ENCODE data around the gene PCOLCE2. TPM values are rescaled to one million over a fixed set of nuclear protein-coding genes. Genes with fewer than 3 reads are reported as not detected.

The PCOLCE2 gene
- total and polyA plus RNA-seq, 2 of the 8 experiments (the other 6 are each of a cell fraction or from before 2014, with no cell fraction given): 11.1 to 12.6 TPM

GRCh38 chr3:142857056-142857455 is 31.8 kb downstream of the PCOLCE2 start:
- no peak overlapping the region for H3K4me2 ChIP-seq (ENCODE audit: insufficient read depth in 1 of 2, low read depth in 2 of 2, low read length in 2 of 2)
- H2BK120ac ChIP-seq (replicated peaks; ENCODE audit: low read depth, low read length): no peak overlapping the region
- no peak overlapping the region for H2AK5ac ChIP-seq (ENCODE audit: low read depth, low read length)
- H3K36me3 ChIP-seq (ENCODE audit: control insufficient read depth in 2 of 4, insufficient read depth in 4 of 4, low read length in 3 of 4): no peaks in the 10 kb centered on the region
- H3K79me1 ChIP-seq (ENCODE audit: low read depth, low read length): no peaks in the 10 kb centered on the region
- H4K91ac ChIP-seq (replicated peaks; ENCODE audit: insufficient read length, low read length): no peak overlapping the region
- H2BK20ac ChIP-seq (ENCODE audit: low read length): no peak overlapping the region
- no peak overlapping the region for H3K56ac ChIP-seq (replicated peaks; ENCODE audit: insufficient read length, low read depth, low read length)
- DNase-seq (ENCODE audit: low read depth in 1 of 2, low spot score in 2 of 2) (no peak), FAIRE-seq (peak; percentile 90)
- no peaks in the 10 kb centered on the region for H3K79me2 ChIP-seq (ENCODE audit: control insufficient read depth in 1 of 2, insufficient read depth in 2 of 2, low read length in 2 of 2)
- H2BK15ac ChIP-seq (ENCODE audit: low read length): no peak overlapping the region
- no peak overlapping the region for H2BK5ac ChIP-seq (ENCODE audit: low read depth, low read length)
- no peaks in the 10 kb centered on the region for H3K9me3 ChIP-seq (ENCODE audit: insufficient read depth in 2 of 2, low read depth in 1 of 2, low read length in 1 of 2)
- no peak overlapping the region for H4K5ac ChIP-seq (ENCODE audit: insufficient read length, low read depth, low read length)
- no peak overlapping the region for H3K4ac ChIP-seq (replicated peaks; ENCODE audit: insufficient read length, low read depth, low read length)
- H4K8ac ChIP-seq (ENCODE audit: extremely low read depth, insufficient read depth, low read length): no peak overlapping the region
- H3K27ac ChIP-seq (ENCODE audit: low read depth, low read length): no peak overlapping the region
- H2BK12ac ChIP-seq (ENCODE audit: low read depth, low read length): no peak overlapping the region
- ChIA-PET POLR2A (ENCODE audit: partially characterized antibody) (interaction anchor here (1.0 to 1.6 kb wide), 4 partner anchors 9 to 31 kb away, joined by 3 to 6 read pairs (median 4); no protein-coding TSS in a partner anchor), CTCF (ENCODE audit: partially characterized antibody) (interaction anchor here (0.5 to 6.9 kb wide), 22 partner anchors 10 to 137 kb away, joined by 3 to 56 read pairs (median 4); no protein-coding TSS in a partner anchor)
- no peak overlapping the region for H3K18ac ChIP-seq (ENCODE audit: extremely low read depth, low read length)
- no peak overlapping the region for H2AFZ ChIP-seq (ENCODE audit: low read length)
- no peak overlapping the region for H3K23ac ChIP-seq (ENCODE audit: insufficient read length)
- H4K20me1 ChIP-seq (replicated peaks in 1 of 2; ENCODE audit: control insufficient read depth in 1 of 2, insufficient read depth in 2 of 2, low read length in 2 of 2): no peaks in the 10 kb centered on the region
- TF ChIP-seq CHD1 (IDR thresholded peaks at IDR 0.05; ENCODE audit: low read depth, low read length) (no peak), RAD21 (IDR thresholded peaks at IDR 0.05 in 1 of 2, conservative IDR thresholded peaks at IDR 0.05 in 1 of 2; ENCODE audit: low read depth in 2 of 2, low read length in 2 of 2) (peak; percentile 44 to 57), CTCF (IDR thresholded peaks at IDR 0.05; ENCODE audit: control extremely low read depth in 1 of 3, insufficient read depth in 1 of 3, low read depth in 1 of 3, low read length in 3 of 3) (peak; percentile 74 to 97 (median 84)), FOSL1 (IDR thresholded peaks at IDR 0.05; ENCODE audit: insufficient read depth, low read depth, low read length) (no peak)
- H3K14ac ChIP-seq (ENCODE audit: insufficient read length): no peak overlapping the region
- 72% methylated on average over 6 of the region's 6 CpGs; no CpG with 5 or more reads in 1 of the 2 experiments for WGBS, 2 experiments (ENCODE audit: extremely low coverage in 1 of 2, insufficient coverage in 1 of 2, insufficient read length in 1 of 2, insufficient replicate concordance in 2 of 2, low coverage in 1 of 2, low lambda C conversion rate in 2 of 2, missing lambda C conversion rate in 1 of 2)
- peaks cover 8 to 27% (median 20%) of the 10 kb centered on the region in 4 experiments for H3K4me1 ChIP-seq (replicated peaks in 1 of 4; ENCODE audit: control insufficient read depth in 3 of 4, insufficient read depth in 4 of 4, low read length in 3 of 4)
- no peaks in the 10 kb centered on the region for H3K23me2 ChIP-seq (ENCODE audit: low read depth, low read length)
- H3K27me3 ChIP-seq (replicated peaks in 1 of 4; ENCODE audit: control insufficient read depth in 3 of 4, extremely low read depth in 1 of 4, insufficient read depth in 3 of 4, low read length in 3 of 4): no peaks in the 10 kb centered on the region
- peak overlapping the region in 1 of 4 experiments; percentile 37; a peak in 1 of 7 replicates for H3K9ac ChIP-seq (replicated peaks in 1 of 4; ENCODE audit: extremely low read depth in 1 of 4, low read depth in 3 of 4, low read length in 3 of 4)
- H3K4me3 ChIP-seq (ENCODE audit: extremely low read depth in 1 of 4, insufficient read depth in 2 of 4, low read depth in 3 of 4, low read length in 4 of 4): no peak overlapping the region

Data from H1 (cell line).